GM12873 (cell line): ENCODE data around the gene PAPLN.

Source experiments
- CTCF ChIP-seq: IDR thresholded peaks from 2 replicates; pipeline ENCODE4 v1.5.1; 2012; ENCODE audit warnings: low read depth, mild to moderate bottlenecking, moderate library complexity, low read length, control low read depth; ENCODE audit not compliant: insufficient read depth; ENCODE audit errors: missing control alignments

Gene PAPLN

GRCh38 chr14:73258845-73259611, 21.7 kb downstream of the PAPLN start:
- no peak for TF ChIP-seq CTCF

- no peak for TF ChIP-seq CTCF
Observed at GRCh38 chr14:73259837-73260236, 22.5 kb downstream of the PAPLN start.

- no peak for TF ChIP-seq CTCF
Observed at GRCh38 chr14:73260574-73260973, 23.3 kb downstream of the PAPLN start.

- no peak for TF ChIP-seq CTCF
Observed at GRCh38 chr14:73261075-73261474, 23.8 kb downstream of the PAPLN start.

- TF ChIP-seq CTCF = no peak
Observed at GRCh38 chr14:73261520-73262426, 24.5 kb downstream of the PAPLN start.

- TF ChIP-seq CTCF = no peak
Observed at GRCh38 chr14:73262427-73263183, 25.3 kb downstream of the PAPLN start.
